Measurements from ENCODE around the gene TAS2R20. TPM values are rescaled to one million over a fixed set of nuclear protein-coding genes. Genes with fewer than 3 reads are reported as not detected.

Gene TAS2R20
- polyA plus RNA-seq, 1 of the 3 experiments (the other 2 are of a cell fraction) = 0.33 TPM

Other genes with a start within 250 kb of the TAS2R20 start
- gene TAS2R7, start 195.7 kb downstream of the TAS2R20 start, polyA plus RNA-seq (2012; rRNA removed) = not detected in 2 replicates
- gene TAS2R8, start 191.0 kb downstream of the TAS2R20 start, polyA plus RNA-seq (2012; rRNA removed) = not detected in 2 replicates
- not detected in 2 replicates for gene TAS2R9, start 188.1 kb downstream of the TAS2R20 start, polyA plus RNA-seq (2012; rRNA removed)
- gene TAS2R10, start 171.9 kb downstream of the TAS2R20 start, polyA plus RNA-seq (2012; rRNA removed) = 0.16 and 0.21 TPM in 2 replicates
- gene PRR4, start 148.8 kb downstream of the TAS2R20 start, polyA plus RNA-seq (2012; rRNA removed) = 3.9 and 4.3 TPM in 2 replicates
- gene PRH1, start 114.0 kb downstream of the TAS2R20 start, polyA plus RNA-seq (2012; rRNA removed) = 2.0 and 3.6 TPM in 2 replicates
- 0.03 TPM in 1 of 2 replicates, not detected in the other for gene TAS2R13, start 88.7 kb downstream of the TAS2R20 start, polyA plus RNA-seq (2012; rRNA removed)
- not detected in 2 replicates for gene PRH2, start 69.1 kb downstream of the TAS2R20 start, polyA plus RNA-seq (2012; rRNA removed)
- 1.4 and 2.3 TPM in 2 replicates for gene TAS2R14, start 59.0 kb downstream of the TAS2R20 start, polyA plus RNA-seq (2012; rRNA removed)
- gene TAS2R50, start 11.4 kb downstream of the TAS2R20 start, polyA plus RNA-seq (2012; rRNA removed) = 0.05 and 0.10 TPM in 2 replicates
- gene TAS2R19, start 24.3 kb upstream of the TAS2R20 start, polyA plus RNA-seq (2012; rRNA removed) = 0.15 and 0.47 TPM in 2 replicates
- gene TAS2R31, start 33.1 kb upstream of the TAS2R20 start, polyA plus RNA-seq (2012; rRNA removed) = 0.16 and 0.39 TPM in 2 replicates
- 0.07 TPM in 1 of 2 replicates, not detected in the other for gene TAS2R46, start 64.0 kb upstream of the TAS2R20 start, polyA plus RNA-seq (2012; rRNA removed)
- not detected in 2 replicates for gene TAS2R43, start 94.0 kb upstream of the TAS2R20 start, polyA plus RNA-seq (2012; rRNA removed)
- 0.05 and 0.08 TPM in 2 replicates for gene TAS2R30, start 136.3 kb upstream of the TAS2R20 start, polyA plus RNA-seq (2012; rRNA removed)
- gene SMIM10L1, start 172.9 kb upstream of the TAS2R20 start, polyA plus RNA-seq (2012; rRNA removed) = 3.5 and 4.3 TPM in 2 replicates
- gene TAS2R42, start 188.6 kb upstream of the TAS2R20 start, polyA plus RNA-seq (2012; rRNA removed) = not detected in 2 replicates